Activated naive CD4-positive, alpha-beta T cell treated with anti-CD3 and anti-CD28 coated beads for 36 hours (primary cell): ENCODE data around the gene B3GNT8. TPM values are rescaled to one million over a fixed set of nuclear protein-coding genes. Genes with fewer than 3 reads are reported as not detected.
"Not testable (repeated sequence)": the region's sequence is repeated elsewhere in the genome, so short reads cannot be mapped to it uniquely, and the experiment has no call there.

Experiments used
- CTCF ChIA-PET: fragments of 350-600 bp; sonication (Branson Sonifier 250); formaldehyde crosslinking; loops from one replicate; lab custom pipeline; 2021; ENCODE audit warnings: antibody characterized with exemption; lab: Charles Lee
- DNase-seq: peaks from one replicate; pipeline ENCODE4 v3.0.0-alpha.2; 2020
- H3K27ac Mint-ChIP-seq: one replicate; pipeline ENCODE4 v1.8.0; 2021; ENCODE audit warnings: mild to moderate bottlenecking, mixed read lengths
- H3K27me3 Mint-ChIP-seq: one replicate; pipeline ENCODE4 v1.8.0; 2021; ENCODE audit warnings: low read depth, mixed read lengths
- H3K36me3 Mint-ChIP-seq: one replicate; pipeline ENCODE4 v1.8.0; 2021; ENCODE audit warnings: low read depth, mixed read lengths
- H3K4me1 Mint-ChIP-seq: one replicate; pipeline ENCODE4 v1.8.0; 2021; ENCODE audit warnings: low read depth, mixed read lengths
- H3K4me3 Mint-ChIP-seq: one replicate; pipeline ENCODE4 v1.8.0; 2021; ENCODE audit warnings: mild to moderate bottlenecking, moderate library complexity, mixed read lengths
- H3K9me3 Mint-ChIP-seq: one replicate; pipeline ENCODE4 v1.8.0; 2021; ENCODE audit warnings: mixed read lengths
- intact Hi-C: fragments of 100-400 bp; cut with micrococcal nuclease; formaldehyde crosslinking; loops from one replicate; pipeline ENCODE4 v1.15.1; 2023
- total RNA-seq, 2 experiments: library from RNA; stranded (reverse); gene quantifications; one replicate each; pipeline ENCODE4 v1.2.3, GENCODE V29; 2021

Gene B3GNT8
- total RNA-seq, 2 experiments from 2014 or later = 0.29 TPM; not detected in 1

- intact Hi-C loops = no loop called here
- Mint-ChIP-seq H3K4me3 (no peak overlapping the region), H3K4me1 (peaks cover 7% of the 10 kb centered on the region)
Measured at GRCh38 chr19:41409288-41409687, 17.9 kb downstream of the B3GNT8 start.

GRCh38 chr19:41408846-41409245, 18.3 kb downstream of the B3GNT8 start:
- H3K9me3 Mint-ChIP-seq, intact Hi-C loops, DNase-seq, H3K4me1 Mint-ChIP-seq, H3K36me3 Mint-ChIP-seq, H3K27ac Mint-ChIP-seq, H3K27me3 Mint-ChIP-seq, H3K4me3 Mint-ChIP-seq: not testable (repeated sequence)
- CTCF ChIA-PET = interaction anchor here (1.5 kb wide), 1 partner anchor 233 kb away, joined by 3 read pairs; no protein-coding TSS in a partner anchor

More at GRCh38 chr19:41409288-41409687, 17.9 kb downstream of the B3GNT8 start:
- H3K27me3 Mint-ChIP-seq = no peaks in the 10 kb centered on the region
- no peak overlapping the region for H3K27ac Mint-ChIP-seq
- H3K36me3 Mint-ChIP-seq = peaks cover 4% of the 10 kb centered on the region
- CTCF ChIA-PET = interaction anchor here (1.5 kb wide), 1 partner anchor 233 kb away, joined by 3 read pairs; no protein-coding TSS in a partner anchor
- DNase-seq = no peak
- H3K9me3 Mint-ChIP-seq = no peaks in the 10 kb centered on the region

GRCh38 chr19:41408256-41408655, 18.9 kb downstream of the B3GNT8 start:
- intact Hi-C loops = no loop called here
- no peaks in the 10 kb centered on the region for H3K36me3 Mint-ChIP-seq
- H3K27me3 Mint-ChIP-seq = no peaks in the 10 kb centered on the region
- CTCF ChIA-PET = interaction anchor here (0.7 to 1.5 kb wide), 3 partner anchors 161 to 234 kb away, joined by 3 to 6 read pairs (median 6); no protein-coding TSS in a partner anchor
- H3K9me3 Mint-ChIP-seq = no peaks in the 10 kb centered on the region
- no peak overlapping the region for H3K27ac Mint-ChIP-seq
- peaks cover 9% of the 10 kb centered on the region for H3K4me1 Mint-ChIP-seq
- DNase-seq = no peak
- no peak overlapping the region for H3K4me3 Mint-ChIP-seq

GRCh38 chr19:41407271-41407670, 19.9 kb downstream of the B3GNT8 start:
- Mint-ChIP-seq H3K4me3 (no peak overlapping the region), H3K4me1 (peaks cover 9% of the 10 kb centered on the region), H3K27ac (no peak overlapping the region), H3K27me3 (no peaks in the 10 kb centered on the region), H3K9me3 (no peaks in the 10 kb centered on the region), H3K36me3 (no peaks in the 10 kb centered on the region)
- DNase-seq = no peak
- intact Hi-C loops = no loop called here
- CTCF ChIA-PET = interaction anchor here (0.7 kb wide), 1 partner anchor 232 kb away, joined by 3 read pairs; no protein-coding TSS in a partner anchor

GRCh38 chr19:41405776-41406175, 21.4 kb downstream of the B3GNT8 start:
- Mint-ChIP-seq H3K9me3 (no peaks in the 10 kb centered on the region), H3K4me3 (no peak overlapping the region), H3K27ac (no peak overlapping the region), H3K36me3 (peaks cover 3% of the 10 kb centered on the region), H3K27me3 (no peaks in the 10 kb centered on the region), H3K4me1 (peaks cover 13% of the 10 kb centered on the region)
- DNase-seq = no peak
- intact Hi-C loops = no loop called here
- CTCF ChIA-PET = no interaction called here

GRCh38 chr19:41403181-41403970, 23.8 kb downstream of the B3GNT8 start:
- CTCF ChIA-PET = interaction anchor here (0.6 kb wide), 1 partner anchor 46 kb away, joined by 3 read pairs; no protein-coding TSS in a partner anchor
- H3K27me3 Mint-ChIP-seq = no peaks in the 10 kb centered on the region
- H3K9me3 Mint-ChIP-seq = no peaks in the 10 kb centered on the region
- H3K4me3 Mint-ChIP-seq = no peak overlapping the region
- intact Hi-C loops = no loop called here
- peaks cover 15% of the 10 kb centered on the region for H3K4me1 Mint-ChIP-seq
- H3K27ac Mint-ChIP-seq = no peak overlapping the region
- DNase-seq = no peak
- peaks cover 3% of the 10 kb centered on the region for H3K36me3 Mint-ChIP-seq

- Mint-ChIP-seq H3K27me3 (no peaks in the 10 kb centered on the region), H3K4me3 (no peak overlapping the region), H3K4me1 (peaks cover 24% of the 10 kb centered on the region), H3K36me3 (peaks cover 3% of the 10 kb centered on the region), H3K9me3 (no peaks in the 10 kb centered on the region), H3K27ac (no peak overlapping the region)
- CTCF ChIA-PET = no interaction called here
- intact Hi-C loops = no loop called here
- no peak for DNase-seq
Measured at GRCh38 chr19:41402010-41402409, 25.2 kb downstream of the B3GNT8 start.

GRCh38 chr19:41401483-41401882, 25.7 kb downstream of the B3GNT8 start:
- Mint-ChIP-seq H3K27me3 (no peaks in the 10 kb centered on the region), H3K27ac (no peak overlapping the region), H3K4me3 (no peak overlapping the region), H3K36me3 (peaks cover 3% of the 10 kb centered on the region), H3K9me3 (no peaks in the 10 kb centered on the region), H3K4me1 (peaks cover 25% of the 10 kb centered on the region)
- no peak for DNase-seq
- CTCF ChIA-PET = no interaction called here
- intact Hi-C loops = no loop called here

GRCh38 chr19:41399525-41399924, 27.6 kb downstream of the B3GNT8 start:
- H3K4me1 Mint-ChIP-seq = peaks cover 37% of the 10 kb centered on the region
- no peaks in the 10 kb centered on the region for H3K27me3 Mint-ChIP-seq
- no peaks in the 10 kb centered on the region for H3K9me3 Mint-ChIP-seq
- CTCF ChIA-PET = no interaction called here
- no peak overlapping the region for H3K27ac Mint-ChIP-seq
- no peak overlapping the region for H3K4me3 Mint-ChIP-seq
- H3K36me3 Mint-ChIP-seq = peaks cover 3% of the 10 kb centered on the region
- intact Hi-C loops = loop anchor here (5.0 kb wide), 1 partner anchor 148 kb away; no protein-coding TSS in a partner anchor
- DNase-seq = no peak

- H3K4me1 Mint-ChIP-seq = peaks cover 37% of the 10 kb centered on the region
- intact Hi-C loops = loop anchor here (5.0 kb wide), 1 partner anchor 148 kb away; no protein-coding TSS in a partner anchor
- H3K27ac Mint-ChIP-seq = peak overlapping the region; percentile 27
- peaks cover 3% of the 10 kb centered on the region for H3K36me3 Mint-ChIP-seq
- no peaks in the 10 kb centered on the region for H3K27me3 Mint-ChIP-seq
- H3K9me3 Mint-ChIP-seq = no peaks in the 10 kb centered on the region
- CTCF ChIA-PET = interaction anchor here (0.7 to 1.0 kb wide), 2 partner anchors 40 to 165 kb away, joined by 3 read pairs; no protein-coding TSS in a partner anchor
- H3K4me3 Mint-ChIP-seq = peak overlapping the region; percentile 97
- DNase-seq = no peak
Measured at GRCh38 chr19:41399091-41399490, 28.1 kb downstream of the B3GNT8 start.

- Mint-ChIP-seq H3K4me1 (peaks cover 39% of the 10 kb centered on the region), H3K9me3 (no peaks in the 10 kb centered on the region), H3K27me3 (no peaks in the 10 kb centered on the region), H3K36me3 (peaks cover 3% of the 10 kb centered on the region), H3K4me3 (peak overlapping the region; percentile 97), H3K27ac (peak overlapping the region; percentile 98)
- no peak for DNase-seq
- intact Hi-C loops = loop anchor here (5.0 kb wide), 1 partner anchor 149 kb away; no protein-coding TSS in a partner anchor
- CTCF ChIA-PET = interaction anchor here (0.5 to 1.0 kb wide), 3 partner anchors 21 to 165 kb away, joined by 3 read pairs; no protein-coding TSS in a partner anchor
Measured at GRCh38 chr19:41398598-41398997, 28.6 kb downstream of the B3GNT8 start.

- Mint-ChIP-seq H3K27me3 (no peaks in the 10 kb centered on the region), H3K27ac (peak overlapping the region; percentile 98), H3K4me1 (peaks cover 37% of the 10 kb centered on the region), H3K9me3 (no peaks in the 10 kb centered on the region), H3K36me3 (peaks cover 3% of the 10 kb centered on the region), H3K4me3 (peak overlapping the region; percentile 97)
- CTCF ChIA-PET = interaction anchor here (0.5 to 1.0 kb wide), 2 partner anchors 21 to 41 kb away, joined by 3 read pairs; no protein-coding TSS in a partner anchor
- intact Hi-C loops = loop anchor here (5.0 kb wide), 1 partner anchor 149 kb away; no protein-coding TSS in a partner anchor
- DNase-seq = no peak
Measured at GRCh38 chr19:41398050-41398418, 29.1 kb downstream of the B3GNT8 start.
